Immature natural killer cell (primary cell): Measurements from ENCODE around the gene CCBE1. TPM values are rescaled to one million over a fixed set of nuclear protein-coding genes. Genes with fewer than 3 reads are reported as not detected.
"Not testable (repeated sequence)": the region's sequence is repeated elsewhere in the genome, so short reads cannot be mapped to it uniquely, and the experiment has no call there.

ENCODE experiments used
- DNase-seq, 3 donors: peaks; one replicate each; pipeline ENCODE4 v3.0.0; 2022; ENCODE audit warnings: mixed read lengths in 1 of 3
- H3K27ac Mint-ChIP-seq, 6 donors: one replicate each; pipeline ENCODE4 v1.8.0; 2020; ENCODE audit warnings: mixed read lengths in 6 of 6, mild to moderate bottlenecking in 5 of 6, inconsistent platforms in 4 of 6, moderate library complexity in 3 of 6
- H3K27me3 Mint-ChIP-seq, 3 donors: one replicate each; pipeline ENCODE4 v1.8.0; 2020 to 2021; ENCODE audit warnings: low read depth in 3 of 3, mild to moderate bottlenecking in 3 of 3, mixed read lengths in 3 of 3, moderate library complexity in 3 of 3, inconsistent platforms in 1 of 3
- H3K36me3 Mint-ChIP-seq, 3 donors: one replicate each; pipeline ENCODE4 v1.8.0; 2020; ENCODE audit warnings: mixed read lengths in 3 of 3, inconsistent platforms in 2 of 3, mild to moderate bottlenecking in 2 of 3
- H3K4me1 Mint-ChIP-seq, 2 donors: one replicate each; pipeline ENCODE4 v1.8.0; 2020; ENCODE audit warnings: inconsistent platforms in 2 of 2, mild to moderate bottlenecking in 2 of 2, mixed read lengths in 2 of 2, moderate library complexity in 1 of 2
- H3K4me3 Mint-ChIP-seq, 5 donors: one replicate each; pipeline ENCODE4 v1.8.0; 2020; ENCODE audit warnings: mild to moderate bottlenecking in 5 of 5, mixed read lengths in 5 of 5, inconsistent platforms in 3 of 5, moderate library complexity in 3 of 5
- H3K9me3 Mint-ChIP-seq, 6 donors: one replicate each; pipeline ENCODE4 v1.8.0; 2020; ENCODE audit warnings: mild to moderate bottlenecking in 6 of 6, mixed read lengths in 6 of 6, inconsistent platforms in 4 of 6, moderate library complexity in 3 of 6
- polyA plus RNA-seq, 3 donors: library from polyadenylated mRNA; unstranded; fragments of 300-500 nt; fragmentation: Illumina TruSeq; gene quantifications; one replicate each; pipeline ENCODE4 v1.2.3, GENCODE V29; 2021

CCBE1 gene
- under 1 TPM in 2 of 3 donors, not detected in 1; 0.03 to 0.25 TPM for polyA plus RNA-seq

- peaks cover 0 to 9% (median 4%) of the 10 kb centered on the region in 6 donors for H3K9me3 Mint-ChIP-seq
- no peak within 1 kb of the TSS for H3K4me3 Mint-ChIP-seq
- no peaks in the 10 kb centered on the region for H3K4me1 Mint-ChIP-seq
- H3K27me3 Mint-ChIP-seq = peaks cover 7 to 34% (median 17%) of the 10 kb centered on the region in 3 donors
- H3K27ac Mint-ChIP-seq = no peak within 1 kb of the TSS
- H3K36me3 Mint-ChIP-seq = peaks cover 0 to 4% (median 0%) of the 10 kb centered on the region in 3 donors
- DNase-seq = no peak
Measured at GRCh38 chr18:59697236-59697932, at the start of gene CCBE1. CCBE1 (minus strand) TSS chr18:59697423.

GRCh38 chr18:59744271-59744721 is 47.1 kb upstream of the CCBE1 start:
- peaks cover 0 to 8% (median 3%) of the 10 kb centered on the region in 6 donors for H3K9me3 Mint-ChIP-seq
- no peaks in the 10 kb centered on the region for H3K36me3 Mint-ChIP-seq
- no peak for DNase-seq
- no peak overlapping the region for H3K27ac Mint-ChIP-seq
- no peaks in the 10 kb centered on the region for H3K4me1 Mint-ChIP-seq
- no peaks in the 10 kb centered on the region for H3K27me3 Mint-ChIP-seq
- no peak overlapping the region for H3K4me3 Mint-ChIP-seq

- no peak for DNase-seq
- peaks cover 0 to 8% (median 3%) of the 10 kb centered on the region in 6 donors for H3K9me3 Mint-ChIP-seq
- no peaks in the 10 kb centered on the region for H3K36me3 Mint-ChIP-seq
- H3K4me3 Mint-ChIP-seq = no peak overlapping the region
- H3K27ac Mint-ChIP-seq = no peak overlapping the region
- no peaks in the 10 kb centered on the region for H3K4me1 Mint-ChIP-seq
- H3K27me3 Mint-ChIP-seq = no peaks in the 10 kb centered on the region
Measured at GRCh38 chr18:59743566-59743965, 46.3 kb upstream of the CCBE1 start.

- Mint-ChIP-seq H3K4me3 (no peak overlapping the region), H3K9me3 (peaks cover 0 to 5% (median 3%) of the 10 kb centered on the region in 6 donors), H3K27me3 (no peaks in the 10 kb centered on the region), H3K4me1 (no peaks in the 10 kb centered on the region), H3K27ac (no peak overlapping the region), H3K36me3 (no peaks in the 10 kb centered on the region)
- DNase-seq = no peak
Measured at GRCh38 chr18:59742325-59743111, 45.3 kb upstream of the CCBE1 start.

- no peaks in the 10 kb centered on the region for H3K36me3 Mint-ChIP-seq
- no peak overlapping the region for H3K4me3 Mint-ChIP-seq
- H3K27ac Mint-ChIP-seq = no peak overlapping the region
- no peaks in the 10 kb centered on the region for H3K4me1 Mint-ChIP-seq
- no peak for DNase-seq
- peaks cover 0 to 5% (median under 1%) of the 10 kb centered on the region in 6 donors for H3K9me3 Mint-ChIP-seq
- H3K27me3 Mint-ChIP-seq = peaks cover 0 to 2% (median 0%) of the 10 kb centered on the region in 3 donors
Measured at GRCh38 chr18:59740141-59740540, 42.9 kb upstream of the CCBE1 start.

GRCh38 chr18:59737776-59738300 is 40.6 kb upstream of the CCBE1 start:
- Mint-ChIP-seq H3K4me1 (no peaks in the 10 kb centered on the region), H3K9me3 (peaks cover 0 to 8% (median under 1%) of the 10 kb centered on the region in 6 donors), H3K27me3 (peaks cover 0 to 2% (median 2%) of the 10 kb centered on the region in 3 donors), H3K4me3 (no peak overlapping the region), H3K36me3 (no peaks in the 10 kb centered on the region), H3K27ac (no peak overlapping the region)
- no peak for DNase-seq

- H3K27me3 Mint-ChIP-seq, H3K27ac Mint-ChIP-seq: not testable (repeated sequence)
Measured at GRCh38 chr18:59737335-59737734, 40.1 kb upstream of the CCBE1 start.

GRCh38 chr18:59736061-59736460 is 38.8 kb upstream of the CCBE1 start:
- Mint-ChIP-seq H3K27ac (no peak overlapping the region), H3K27me3 (peaks cover 0 to 2% (median 2%) of the 10 kb centered on the region in 3 donors), H3K4me3 (no peak overlapping the region), H3K9me3 (peaks cover 0 to 4% (median under 1%) of the 10 kb centered on the region in 6 donors), H3K36me3 (no peaks in the 10 kb centered on the region), H3K4me1 (no peaks in the 10 kb centered on the region)
- no peak for DNase-seq

More at GRCh38 chr18:59737335-59737734, 40.1 kb upstream of the CCBE1 start:
- not testable (repeated sequence) for H3K4me3 Mint-ChIP-seq, H3K9me3 Mint-ChIP-seq, DNase-seq, H3K36me3 Mint-ChIP-seq, H3K4me1 Mint-ChIP-seq

- Mint-ChIP-seq H3K9me3 (peaks cover 0 to 3% (median under 1%) of the 10 kb centered on the region in 6 donors), H3K27me3 (peaks cover 0 to 2% (median 2%) of the 10 kb centered on the region in 3 donors), H3K27ac (no peak overlapping the region), H3K4me3 (no peak overlapping the region), H3K36me3 (no peaks in the 10 kb centered on the region), H3K4me1 (no peaks in the 10 kb centered on the region)
- DNase-seq = no peak
Measured at GRCh38 chr18:59735269-59735860, 38.1 kb upstream of the CCBE1 start.

GRCh38 chr18:59733421-59733820 is 36.2 kb upstream of the CCBE1 start:
- Mint-ChIP-seq H3K4me1 (no peaks in the 10 kb centered on the region), H3K27ac (no peak overlapping the region), H3K4me3 (no peak overlapping the region), H3K9me3 (peaks cover 0 to 5% (median 0%) of the 10 kb centered on the region in 6 donors), H3K36me3 (no peaks in the 10 kb centered on the region), H3K27me3 (peaks cover 0 to 2% (median 2%) of the 10 kb centered on the region in 3 donors)
- no peak for DNase-seq

GRCh38 chr18:59730896-59731295 is 33.7 kb upstream of the CCBE1 start:
- Mint-ChIP-seq H3K27ac (no peak overlapping the region), H3K4me1 (no peaks in the 10 kb centered on the region), H3K9me3 (peaks cover 0 to 5% (median 0%) of the 10 kb centered on the region in 6 donors), H3K36me3 (no peaks in the 10 kb centered on the region), H3K27me3 (peaks cover 0 to 2% (median 0%) of the 10 kb centered on the region in 3 donors), H3K4me3 (no peak overlapping the region)
- DNase-seq = no peak

- H3K36me3 Mint-ChIP-seq = no peaks in the 10 kb centered on the region
- no peak overlapping the region for H3K4me3 Mint-ChIP-seq
Measured at GRCh38 chr18:59729781-59730180, 32.6 kb upstream of the CCBE1 start.

GRCh38 chr18:59728816-59729215 is 31.6 kb upstream of the CCBE1 start:
- Mint-ChIP-seq H3K27ac (no peak overlapping the region), H3K27me3 (no peaks in the 10 kb centered on the region), H3K9me3 (peaks cover 0 to 8% (median 0%) of the 10 kb centered on the region in 6 donors), H3K4me3 (no peak overlapping the region), H3K36me3 (no peaks in the 10 kb centered on the region), H3K4me1 (no peaks in the 10 kb centered on the region)
- no peak for DNase-seq

More at GRCh38 chr18:59729781-59730180, 32.6 kb upstream of the CCBE1 start:
- DNase-seq = no peak
- peaks cover 0 to 2% (median 0%) of the 10 kb centered on the region in 3 donors for H3K27me3 Mint-ChIP-seq
- H3K9me3 Mint-ChIP-seq = peaks cover 0 to 5% (median 0%) of the 10 kb centered on the region in 6 donors
- no peak overlapping the region for H3K27ac Mint-ChIP-seq
- H3K4me1 Mint-ChIP-seq = no peaks in the 10 kb centered on the region
